SHP77 (cell line): ENCODE measurements around the gene MRM3.
"Not testable (repeated sequence)": the region's sequence is repeated elsewhere in the genome, so short reads cannot be mapped to it uniquely, and the experiment has no call there.

ENCODE experiments used
- DNase-seq, 2 experiments: peaks; one replicate each; lab custom pipeline; 2025; lab: John Stamatoyannopoulos, UW

The MRM3 gene

DNA sequence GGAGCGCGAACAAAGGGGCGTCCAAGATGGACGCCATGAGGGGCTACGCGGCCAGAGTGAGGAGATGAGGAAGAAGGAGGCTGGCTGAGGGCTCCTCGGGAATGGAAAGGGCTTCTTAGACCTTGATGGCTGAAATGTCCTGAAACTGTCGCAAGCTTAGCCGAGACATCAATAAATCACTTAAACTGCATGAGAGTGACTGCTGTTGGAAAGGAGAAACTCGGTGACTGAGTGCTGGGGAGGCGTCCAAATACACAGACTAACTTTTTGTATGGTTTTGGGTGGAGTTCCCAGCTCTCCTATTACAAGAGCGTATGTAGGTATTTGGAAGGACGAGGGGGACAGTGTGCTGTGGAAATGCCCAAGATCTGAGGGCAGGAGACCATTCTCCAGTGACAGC, 28.7 kb upstream of the MRM3 start:
- no peak for DNase-seq

DNA sequence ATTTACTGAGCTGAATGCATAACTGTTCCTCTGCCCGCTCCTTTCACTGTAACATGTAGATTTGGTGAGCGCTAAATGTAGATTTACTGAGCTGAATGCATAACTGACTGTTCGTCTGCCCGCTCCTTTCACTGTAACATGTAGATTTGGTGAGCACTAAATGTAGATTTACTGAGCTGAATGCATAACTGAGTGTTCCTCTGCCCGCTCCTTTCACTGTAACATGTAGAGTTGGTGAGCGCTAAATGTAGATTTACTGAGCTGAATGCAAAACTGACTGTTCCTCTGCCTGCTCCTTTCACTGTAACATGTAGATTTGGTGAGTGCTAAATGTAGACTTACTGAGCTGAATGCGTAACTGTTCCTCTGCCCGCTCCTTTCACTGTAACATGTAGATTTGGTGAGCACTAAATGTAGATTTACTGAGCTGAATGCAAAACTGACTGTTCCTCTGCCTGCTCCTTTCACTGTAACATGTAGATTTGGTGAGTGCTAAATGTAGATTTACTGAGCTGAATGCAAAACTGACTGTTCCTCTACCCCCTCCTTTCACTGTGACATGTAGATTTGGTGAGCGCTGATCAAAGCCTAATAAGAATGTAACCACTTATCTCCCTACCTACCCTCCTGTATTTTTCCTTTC, 26.7 kb upstream of the MRM3 start:
- DNase-seq = not testable (repeated sequence)

DNA sequence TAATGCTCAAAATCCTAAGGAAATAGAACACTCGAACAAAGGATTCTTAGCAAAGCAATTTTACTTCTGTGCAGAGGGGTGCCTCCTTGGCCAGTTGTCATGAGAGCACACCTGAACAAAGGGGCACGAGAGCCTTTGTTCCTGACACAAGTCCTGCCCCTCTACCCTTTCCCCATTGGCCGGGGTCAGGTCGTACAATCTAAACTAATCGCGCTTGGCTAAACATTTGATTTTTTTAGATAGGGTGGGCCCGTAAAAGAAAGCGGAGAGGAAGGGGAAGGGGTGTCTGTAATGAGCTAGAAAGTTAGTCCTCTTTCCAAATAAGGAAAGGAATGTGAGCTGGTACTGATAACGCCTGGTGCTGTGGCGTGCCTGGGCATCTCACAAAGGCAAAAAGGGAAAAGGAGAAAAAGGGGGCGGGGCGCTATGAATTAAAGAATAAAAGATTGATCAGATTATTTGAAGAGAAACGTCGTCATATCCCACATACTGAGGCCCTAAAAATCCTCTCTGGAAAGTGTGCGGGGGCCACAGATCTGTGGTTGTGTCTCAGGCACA, 26.1 kb upstream of the MRM3 start:
- DNase-seq = not testable (repeated sequence)

DNA sequence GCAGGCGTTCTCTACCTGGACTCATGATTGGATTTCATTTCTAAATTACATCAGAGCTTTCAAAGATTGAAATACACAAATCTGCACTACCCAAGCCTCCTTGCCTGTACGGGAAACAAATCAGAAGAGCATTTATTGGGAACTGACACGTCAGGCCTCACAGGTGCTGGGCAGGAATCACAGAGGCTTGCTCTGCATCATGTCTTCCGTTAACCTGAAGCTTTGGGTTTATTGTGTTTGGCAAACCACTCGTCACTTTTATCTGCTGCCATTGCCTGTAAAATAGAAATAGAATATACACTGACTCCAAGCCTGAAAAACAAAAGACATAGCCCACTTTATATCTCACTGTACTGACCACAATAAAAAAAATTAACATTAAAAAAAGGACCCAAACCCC, 22.2 kb upstream of the MRM3 start:
- DNase-seq = no peak

DNA sequence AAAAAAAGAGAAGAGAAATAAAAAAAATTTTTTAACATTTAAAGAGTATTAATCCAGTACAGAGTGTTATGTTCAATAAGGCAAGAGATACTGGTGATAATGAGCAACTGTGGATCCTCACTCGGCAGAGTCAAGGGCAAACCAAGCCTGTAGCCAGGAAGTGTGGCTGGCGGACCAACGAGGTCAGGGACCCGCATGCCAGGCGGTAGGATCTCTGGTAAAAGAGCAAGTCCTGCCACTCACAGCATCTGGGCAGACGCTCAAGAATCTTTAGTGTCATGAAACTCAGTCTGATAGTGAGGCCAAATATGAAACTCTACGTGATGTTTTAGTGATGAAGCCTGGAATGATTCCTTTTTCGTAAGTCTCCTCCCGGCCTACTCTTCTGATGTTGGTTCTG, 21.8 kb upstream of the MRM3 start:
- DNase-seq = no peak

DNA sequence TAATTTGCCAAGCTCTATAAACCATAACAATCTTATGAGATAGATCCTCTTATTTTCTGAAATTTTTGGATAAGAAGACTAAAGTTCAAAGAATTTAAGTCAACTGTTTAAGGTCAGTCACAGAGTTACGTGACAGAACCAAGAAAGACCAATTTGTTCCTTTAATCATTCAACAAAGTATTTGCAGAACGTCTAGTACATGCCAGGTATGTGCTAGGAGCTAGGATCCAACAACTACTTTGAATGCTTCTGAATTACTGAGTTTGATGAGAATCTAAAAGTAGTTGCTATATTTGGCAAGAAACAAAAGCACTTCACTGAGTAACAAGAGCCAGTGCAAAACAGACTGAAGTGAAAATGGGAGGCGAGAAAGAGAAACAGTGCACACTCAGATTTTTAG, 15.1 kb upstream of the MRM3 start:
- no peak for DNase-seq

DNA sequence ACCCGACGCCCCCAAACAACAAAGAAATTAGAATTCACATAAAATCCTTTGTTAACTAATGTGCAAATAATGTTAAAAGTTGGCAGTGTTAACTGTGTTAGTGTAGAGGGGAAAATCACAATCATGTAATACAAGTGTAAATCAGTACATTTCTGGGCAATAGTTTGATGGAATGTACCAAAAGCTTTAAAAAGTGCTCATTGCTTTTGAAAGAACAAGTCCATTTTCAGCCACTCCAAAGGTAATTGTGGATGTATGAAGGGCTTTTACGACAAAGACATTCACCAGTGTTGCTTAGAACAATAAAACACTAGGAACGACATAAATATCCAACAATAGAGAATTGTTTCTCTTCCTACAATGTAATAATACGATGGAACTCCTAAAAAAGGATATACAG, 9.1 kb upstream of the MRM3 start:
- no peak for DNase-seq

DNA sequence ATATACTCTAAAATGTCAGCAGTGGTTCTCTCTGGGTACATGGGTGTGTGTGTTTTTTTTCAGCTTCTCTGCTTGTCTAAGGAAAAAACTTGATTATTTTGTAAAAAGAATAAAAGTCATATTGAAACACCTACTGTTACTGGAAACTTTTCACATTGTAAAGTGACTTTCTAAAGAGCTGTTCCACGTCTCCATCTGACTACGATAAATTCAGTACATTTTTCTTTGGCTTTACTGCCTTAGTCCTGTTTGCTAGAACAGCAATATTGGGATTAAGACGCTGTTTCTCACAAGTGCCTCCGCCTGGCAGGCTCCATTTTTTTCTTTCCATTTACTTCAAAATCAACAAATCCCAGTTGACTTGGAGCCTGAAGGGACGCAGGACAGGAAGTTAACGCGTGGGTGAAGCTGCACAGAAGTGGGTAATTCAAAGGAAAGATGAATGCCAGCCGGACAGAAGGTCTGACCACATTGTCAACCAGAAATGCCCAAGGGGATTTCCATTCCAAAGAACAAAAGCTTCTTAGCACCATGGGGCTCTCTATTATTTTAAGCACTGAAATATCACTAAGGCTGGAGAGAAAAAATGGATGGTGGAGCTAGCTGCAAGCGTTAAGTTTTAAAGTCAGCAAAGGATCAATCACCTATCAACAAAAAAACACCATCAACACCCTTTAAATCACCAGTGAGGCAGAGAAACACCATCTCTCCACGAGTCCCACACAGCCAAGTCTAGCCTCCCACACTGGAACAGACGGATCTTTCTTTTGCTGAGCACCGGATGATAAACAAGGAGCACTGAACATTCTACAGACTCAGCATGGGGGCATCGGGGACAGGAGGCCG, 8.5 kb upstream of the MRM3 start:
- DNase-seq = no peak

DNA sequence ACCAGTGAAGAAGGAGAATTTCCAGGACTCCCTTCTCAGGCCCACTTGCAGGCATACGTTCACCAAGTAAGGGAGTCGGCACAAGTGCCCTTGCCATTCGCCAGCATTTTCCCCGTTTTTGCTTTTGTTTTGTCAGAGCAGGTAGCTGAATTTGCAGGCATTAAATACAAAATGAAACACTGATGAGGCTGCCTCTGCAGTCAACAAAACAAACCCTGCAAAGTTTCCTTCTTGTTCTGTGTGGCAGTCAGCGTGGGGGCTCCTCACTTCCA, 7.9 kb upstream of the MRM3 start:
- no peak for DNase-seq

DNA sequence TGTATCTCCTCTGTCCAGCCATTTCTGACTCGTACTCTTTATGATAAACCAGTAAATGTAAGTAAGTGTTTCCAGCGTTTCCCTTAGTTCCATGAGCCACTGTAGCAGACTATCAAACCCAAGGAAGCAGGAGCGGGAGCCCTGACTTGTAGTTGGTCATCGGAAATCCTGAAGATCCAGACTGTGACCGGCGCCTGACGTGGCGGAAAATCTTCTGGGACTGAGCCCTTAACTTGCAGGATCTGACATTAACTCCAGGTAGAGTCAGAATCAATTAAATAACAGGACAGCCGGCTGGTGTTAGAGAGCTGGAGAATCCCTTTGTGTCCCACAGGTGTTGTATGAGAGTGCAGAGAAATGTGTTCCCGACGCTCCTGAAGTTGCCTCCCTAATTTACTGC, 4.1 kb upstream of the MRM3 start:
- DNase-seq = no peak

DNA sequence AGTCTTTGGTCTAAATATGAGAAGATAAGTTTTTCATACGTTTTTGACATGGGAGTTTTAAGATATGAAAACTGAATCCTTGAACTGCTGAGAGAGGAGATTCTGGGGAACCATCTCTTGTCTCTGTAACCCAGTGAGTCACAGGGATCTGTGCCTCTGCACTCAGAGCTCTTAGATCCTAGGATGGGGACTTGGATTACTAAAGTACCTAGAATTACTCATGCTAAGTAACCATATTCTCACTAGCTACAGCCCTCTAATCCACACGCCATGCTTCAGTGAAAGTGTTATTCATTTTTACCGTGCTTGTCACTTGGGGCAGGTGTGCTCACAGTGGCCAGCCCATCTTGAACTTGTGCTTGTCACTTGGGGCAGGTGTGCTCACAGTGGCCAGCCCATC, 2.0 kb downstream of the MRM3 start:
- DNase-seq = no peak

DNA sequence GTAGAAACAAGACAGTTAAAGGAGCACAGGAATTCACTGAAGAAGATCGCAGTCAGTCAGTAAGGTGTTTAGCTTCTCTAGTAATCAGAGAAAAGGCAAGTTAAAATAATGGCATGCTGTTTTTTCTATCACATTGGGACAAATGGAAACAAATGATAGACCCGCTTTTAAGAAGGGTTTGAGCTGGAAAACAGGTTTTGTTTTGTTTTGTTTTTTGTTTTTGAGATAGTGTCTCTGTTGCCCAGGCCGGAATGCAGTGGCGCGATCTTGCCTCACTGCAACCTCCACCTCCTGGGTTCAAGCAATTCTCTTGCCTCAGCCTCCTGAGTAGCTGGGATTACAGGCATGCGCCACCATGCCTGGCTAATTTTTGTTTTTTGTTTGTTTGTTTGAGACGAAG, 3.7 kb downstream of the MRM3 start:
- DNase-seq = not testable (repeated sequence)

DNA sequence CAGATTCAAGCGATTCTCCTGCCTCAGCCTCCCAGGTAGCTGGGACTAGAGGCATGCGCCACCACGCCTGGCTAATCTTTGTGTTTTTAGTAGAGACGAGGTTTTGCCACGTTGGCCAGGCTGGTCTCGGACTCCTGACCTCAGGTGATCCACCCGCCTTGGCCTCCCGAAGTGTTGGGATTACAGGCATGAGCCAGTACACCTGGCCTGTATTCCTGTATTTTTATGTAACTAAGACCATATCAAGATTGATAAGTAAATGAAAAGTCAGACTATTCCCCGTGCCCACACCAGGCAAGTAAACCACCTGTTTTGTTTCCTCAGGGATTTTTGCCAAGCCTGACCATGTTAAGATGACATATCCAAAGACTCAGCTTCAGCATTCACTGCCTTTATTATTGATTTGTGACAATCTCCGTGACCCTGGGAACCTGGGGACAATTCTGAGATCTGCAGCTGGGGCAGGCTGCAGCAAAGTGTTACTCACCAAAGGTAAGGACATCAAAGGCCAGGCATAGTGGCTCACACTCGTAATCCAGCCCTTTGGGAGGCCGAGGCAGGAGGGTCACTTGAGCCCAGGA, 5.6 kb downstream of the MRM3 start:
- DNase-seq = no peak

DNA sequence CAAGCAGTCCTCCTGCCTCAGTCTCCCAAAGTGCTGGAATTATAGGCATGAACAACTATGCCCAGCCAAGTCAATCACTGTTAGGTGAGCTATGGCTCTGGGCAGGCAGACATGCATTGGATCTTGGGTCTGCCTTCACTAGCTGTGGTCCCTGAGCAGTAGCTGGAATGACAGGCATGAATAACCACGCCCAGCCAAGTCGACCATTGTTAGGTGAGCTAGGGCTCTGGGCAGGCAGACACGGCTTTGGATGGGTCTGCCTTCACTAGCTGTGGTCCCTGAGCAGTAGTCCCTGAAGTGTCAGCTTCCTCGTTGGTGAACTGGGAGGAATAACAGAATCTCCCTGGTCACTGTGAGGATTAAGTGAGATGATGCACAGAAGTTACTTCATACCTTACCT, 6.4 kb downstream of the MRM3 start:
- DNase-seq = no peak

DNA sequence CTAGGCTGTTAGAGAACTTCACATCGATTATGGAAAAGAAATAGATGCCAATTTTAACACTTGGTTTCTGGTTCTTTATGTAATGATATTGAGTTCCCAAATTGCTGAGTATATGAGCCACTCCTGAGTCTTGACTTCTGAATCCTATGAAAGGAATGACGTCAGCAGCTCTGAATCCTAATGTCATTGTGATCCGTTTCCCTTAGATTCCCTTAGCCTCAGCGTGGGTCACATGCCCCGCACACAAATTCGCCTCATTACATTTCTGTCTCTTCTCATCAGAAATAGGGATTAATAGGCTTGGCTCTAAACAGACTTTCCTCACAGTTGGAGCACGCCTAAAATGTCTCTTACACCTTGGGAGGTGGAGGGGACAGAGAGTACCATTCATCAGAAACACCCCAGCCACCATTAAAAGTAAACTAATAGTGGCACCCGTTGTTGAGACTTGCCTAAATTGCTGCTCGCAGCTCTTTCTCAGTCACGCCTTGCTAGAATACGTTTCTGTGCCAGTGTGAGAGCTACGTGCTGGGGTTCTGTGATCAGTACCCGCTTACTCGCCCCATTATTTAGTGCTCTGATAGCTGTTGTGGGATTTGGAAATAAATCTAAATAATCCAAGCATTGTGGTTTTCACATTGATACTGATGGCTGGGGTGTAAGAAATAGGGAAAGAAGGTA, 7.1 kb downstream of the MRM3 start:
- no peak for DNase-seq

DNA sequence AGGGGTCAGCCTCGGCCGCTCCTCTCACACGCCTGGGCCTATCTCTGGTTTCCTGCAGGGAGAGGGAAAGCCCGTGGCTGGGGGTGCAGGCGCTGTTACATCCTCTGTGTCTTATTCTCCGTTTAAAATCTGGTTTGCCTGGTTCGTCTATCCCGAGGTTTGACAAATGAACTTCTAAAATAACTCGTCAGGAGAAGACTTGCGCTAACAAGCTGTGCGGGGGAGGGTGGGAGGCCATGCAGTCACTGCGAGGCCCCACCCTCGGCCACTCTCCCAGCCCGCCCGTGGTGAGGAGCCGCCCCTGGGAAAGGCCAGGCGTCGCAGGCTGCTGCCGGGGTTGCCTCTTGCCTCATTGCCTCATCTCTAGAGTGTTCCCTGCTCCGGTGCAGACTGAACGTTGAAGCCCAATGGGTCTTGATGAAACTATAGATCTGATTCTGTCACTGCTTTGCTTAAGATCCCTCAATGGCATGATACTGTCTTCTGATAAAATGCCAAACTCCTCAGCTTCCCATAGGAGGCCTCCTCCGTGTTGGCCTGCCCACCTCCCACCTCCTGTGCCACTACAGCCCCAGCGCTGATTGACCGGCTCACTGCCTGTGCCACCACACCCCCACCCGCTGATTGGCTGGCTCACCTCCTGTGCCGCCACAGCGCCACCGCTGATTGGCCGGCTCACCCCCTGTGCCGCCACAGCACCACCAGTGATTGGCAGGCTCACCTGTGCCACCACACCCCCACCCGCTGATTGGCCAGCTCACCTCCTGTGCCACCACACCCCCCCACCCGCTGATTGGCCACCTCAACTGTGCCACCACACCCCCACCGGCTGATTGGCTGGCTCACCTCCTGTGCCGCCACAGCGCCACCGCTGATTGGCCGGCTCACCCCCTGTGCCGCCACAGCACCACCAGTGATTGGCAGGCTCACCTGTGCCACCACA, 8.0 kb downstream of the MRM3 start:
- DNase-seq = not testable (repeated sequence)

DNA sequence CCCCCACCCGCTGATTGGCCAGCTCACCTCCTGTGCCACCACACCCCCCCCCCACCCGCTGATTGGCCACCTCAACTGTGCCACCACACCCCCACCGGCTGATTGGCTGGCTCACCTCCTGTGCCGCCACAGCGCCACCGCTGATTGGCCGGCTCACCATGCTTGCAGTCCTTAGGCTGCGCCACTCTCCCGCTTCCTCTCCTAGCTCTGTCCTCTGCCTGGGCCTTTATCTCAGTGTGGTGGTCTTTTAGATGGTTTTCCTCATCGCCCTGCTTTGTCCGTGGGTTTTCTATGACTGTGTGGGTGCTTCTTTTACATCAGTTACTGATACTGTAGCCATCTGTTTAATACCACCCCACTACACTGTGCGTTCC, 8.7 kb downstream of the MRM3 start:
- not testable (repeated sequence) for DNase-seq

DNA sequence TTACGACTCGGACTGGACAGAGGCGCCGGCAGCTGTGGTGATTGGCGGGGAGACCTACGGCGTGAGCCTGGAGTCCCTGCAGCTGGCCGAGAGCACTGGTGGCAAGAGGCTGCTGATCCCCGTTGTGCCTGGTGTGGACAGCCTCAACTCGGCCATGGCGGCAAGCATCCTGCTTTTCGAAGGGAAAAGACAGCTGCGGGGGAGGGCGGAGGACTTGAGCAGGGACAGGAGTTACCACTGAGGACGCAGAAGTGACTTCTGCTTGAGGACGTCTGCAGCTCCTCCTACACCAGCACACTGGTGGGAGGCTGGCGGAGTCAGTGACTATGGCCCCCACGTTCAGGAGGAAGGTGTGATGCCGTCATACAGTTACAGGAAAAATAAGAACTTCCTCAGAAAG, 9.7 kb downstream of the MRM3 start:
- DNase-seq = no peak

DNA sequence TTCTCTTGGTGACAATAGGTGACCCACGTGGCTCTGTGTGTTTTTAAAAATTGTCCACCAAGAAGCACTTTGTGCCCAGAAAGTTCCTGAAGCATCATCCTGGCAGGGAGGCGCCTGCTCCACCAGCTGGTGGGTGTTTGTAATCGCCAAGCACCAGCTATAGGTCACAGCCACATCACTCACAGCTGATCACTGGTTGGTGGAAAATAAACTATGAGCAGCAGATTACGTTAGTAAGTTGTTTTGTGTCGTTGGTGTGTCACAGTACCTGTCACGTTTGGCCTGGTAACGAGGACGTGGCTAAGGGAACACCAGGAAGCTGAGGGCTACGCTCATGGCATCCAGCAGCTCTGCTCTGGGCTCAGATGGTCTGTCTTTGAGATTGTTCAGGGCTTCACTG, 10.1 kb downstream of the MRM3 start:
- peak in 1 of 2 experiments; percentile 23 for DNase-seq

DNA sequence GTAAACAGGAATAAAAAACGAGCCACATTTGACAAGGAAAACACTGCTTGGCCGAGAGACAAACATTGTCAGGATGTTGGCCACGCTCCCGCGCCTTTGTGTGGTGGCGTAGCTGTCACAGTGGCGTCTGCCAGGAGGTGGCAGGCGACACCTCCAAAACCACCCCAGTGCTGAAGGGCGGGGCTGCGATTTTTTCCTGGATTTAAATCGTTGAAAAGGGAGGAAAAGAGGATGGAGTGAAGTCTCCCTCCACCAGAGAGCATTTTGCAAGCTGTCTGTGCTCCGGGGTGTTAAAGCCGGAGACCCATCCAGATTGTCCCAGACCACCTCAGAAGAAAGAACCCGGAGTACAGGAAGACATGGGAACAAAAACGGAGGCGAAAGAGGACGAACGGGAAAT, 12.7 kb downstream of the MRM3 start:
- DNase-seq = peak; percentile 82 to 89

DNA sequence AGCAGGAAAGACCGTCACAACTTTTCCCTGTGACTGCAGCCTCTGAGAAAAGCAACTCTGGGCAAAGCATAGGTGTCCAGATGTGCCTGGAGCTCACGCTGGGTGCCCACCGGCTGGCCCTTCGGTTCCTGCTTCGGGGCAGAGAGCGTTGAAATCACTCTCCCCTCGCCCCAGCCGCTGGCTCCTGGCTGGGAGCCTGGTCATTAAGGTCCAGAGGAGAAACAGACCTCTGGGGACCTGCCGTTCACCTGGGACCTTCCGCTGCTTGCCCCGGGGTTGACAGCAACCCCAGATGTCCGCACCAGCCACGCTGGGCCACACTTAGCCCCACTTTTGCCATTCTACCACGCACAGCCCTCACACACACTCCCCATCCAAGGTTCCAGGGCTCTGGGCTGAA, 13.1 kb downstream of the MRM3 start:
- DNase-seq = no peak

DNA sequence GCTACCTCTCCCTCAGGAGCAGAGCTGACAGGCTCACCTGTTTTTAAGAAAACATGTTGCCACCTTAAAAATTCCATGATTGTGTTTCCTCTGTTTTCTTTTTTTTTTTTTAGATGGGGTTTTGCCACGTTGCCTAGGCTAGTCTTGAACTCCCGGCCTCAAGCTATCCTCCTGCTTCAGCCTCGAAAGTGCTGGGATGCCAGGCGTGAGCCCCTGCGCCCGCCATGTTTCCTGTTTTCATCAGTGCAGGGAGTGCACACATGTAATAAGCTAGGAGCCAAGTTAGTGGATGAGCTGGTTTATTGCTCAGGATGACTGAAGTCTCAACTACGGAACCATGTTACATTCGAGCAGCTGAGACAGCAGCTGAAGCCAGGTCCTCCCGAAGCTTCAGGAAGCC, 13.6 kb downstream of the MRM3 start:
- DNase-seq = no peak
